CD4-positive, alpha-beta T cell treated with Interleukin-6 at 100 ng/mL for 8 hours (primary cell): ENCODE data around the gene ST6GALNAC6.
"Not testable (repeated sequence)": the region's sequence is repeated elsewhere in the genome, so short reads cannot be mapped to it uniquely, and the experiment has no call there.

Experiments
- DNase-seq: peaks from one replicate; pipeline ENCODE4 v3.0.0-alpha.2; 2020; ENCODE audit warnings: mixed read lengths, low spot score

The ST6GALNAC6 gene

GRCh38 chr9:127854960-127855359 lies 44.4 kb downstream of the ST6GALNAC6 start:
- DNase-seq, result no peak

- no peak for DNase-seq
Measured at GRCh38 chr9:127854184-127854806, 45.1 kb downstream of the ST6GALNAC6 start, which contains the start of gene ENG. Gene ENG (minus strand): TSS chr9:127854658. CDS start chr9:127854355, 303 bp downstream.

GRCh38 chr9:127853312-127854183 lies 45.9 kb downstream of the ST6GALNAC6 start:
- no peak for DNase-seq

- DNase-seq, result no peak
Measured at GRCh38 chr9:127852829-127853228, 46.6 kb downstream of the ST6GALNAC6 start.

- DNase-seq, result no peak
Measured at GRCh38 chr9:127850286-127850830, 49.0 kb downstream of the ST6GALNAC6 start.

GRCh38 chr9:127848756-127849504 lies 50.5 kb downstream of the ST6GALNAC6 start:
- DNase-seq, result no peak

- no peak for DNase-seq
Measured at GRCh38 chr9:127847833-127848755, 51.3 kb downstream of the ST6GALNAC6 start.

GRCh38 chr9:127847178-127847510 lies 52.3 kb downstream of the ST6GALNAC6 start:
- DNase-seq, result no peak

GRCh38 chr9:127846443-127847177 lies 52.8 kb downstream of the ST6GALNAC6 start:
- DNase-seq, result no peak

GRCh38 chr9:127845619-127846018 lies 53.8 kb downstream of the ST6GALNAC6 start:
- DNase-seq, result not testable (repeated sequence)

- no peak for DNase-seq
Measured at GRCh38 chr9:127844821-127845359, 54.5 kb downstream of the ST6GALNAC6 start.

- no peak for DNase-seq
Measured at GRCh38 chr9:127841087-127841835, 58.1 kb downstream of the ST6GALNAC6 start.

- no peak for DNase-seq
Measured at GRCh38 chr9:127838375-127839078, 60.9 kb downstream of the ST6GALNAC6 start.

- no peak for DNase-seq
Measured at GRCh38 chr9:127837346-127837745, 62.1 kb downstream of the ST6GALNAC6 start.

- not testable (repeated sequence) for DNase-seq
Measured at GRCh38 chr9:127836561-127836960, 62.8 kb downstream of the ST6GALNAC6 start.

GRCh38 chr9:127835991-127836516 lies 63.3 kb downstream of the ST6GALNAC6 start:
- no peak for DNase-seq
